HFFc6 (cell line): ENCODE data around the gene HSD11B1L. TPM values are rescaled to one million over a fixed set of nuclear protein-coding genes. Genes with fewer than 3 reads are reported as not detected.
"Not testable (repeated sequence)": the region's sequence is repeated elsewhere in the genome, so short reads cannot be mapped to it uniquely, and the experiment has no call there.

Experiments used
- DNase-seq: peaks from one replicate; pipeline ENCODE4 v3.0.0-alpha.2; 2018
- H3K27ac Mint-ChIP-seq: 2 replicates; pipeline ENCODE4 v1.8.0; 2020; ENCODE audit warnings: mild to moderate bottlenecking, mixed read lengths
- H3K27me3 Mint-ChIP-seq: 2 replicates; pipeline ENCODE4 v1.8.0; 2021; ENCODE audit warnings: mild to moderate bottlenecking, moderate library complexity, mixed read lengths; ENCODE audit not compliant: insufficient read depth
- H3K36me3 Mint-ChIP-seq: 2 replicates; pipeline ENCODE4 v1.8.0; 2021; ENCODE audit warnings: low read depth, mixed read lengths
- H3K4me1 Mint-ChIP-seq: 2 replicates; pipeline ENCODE4 v1.8.0; 2020; ENCODE audit warnings: low read depth, mixed read lengths
- H3K4me3 Mint-ChIP-seq: 2 replicates; pipeline ENCODE4 v1.8.0; 2020; ENCODE audit warnings: mild to moderate bottlenecking, moderate library complexity, mixed read lengths
- H3K9me3 Mint-ChIP-seq: 2 replicates; pipeline ENCODE4 v1.8.0; 2020; ENCODE audit warnings: mild to moderate bottlenecking, mixed read lengths
- total RNA-seq, 6 experiments: library from RNA; stranded (reverse); fragmentation: NEBNext Ultra II Directional; extraction: Animal tissue kit (Norgen Biotek cat#: 25700); gene quantifications; 2 replicates in 1 of 6; 3 replicates in 5 of 6; pipeline ENCODE4 v1.2.3, GENCODE V29; 2021
- TF ChIP-seq, protein P1 (sequence below): fragments of 200-600 bp; sonication (generic); IDR thresholded peaks from 2 replicates; pipeline ENCODE4 v1.5.0; 2021; ENCODE audit warnings: antibody characterized with exemption, mild to moderate bottlenecking

The HSD11B1L gene
- total RNA-seq, 6 experiments from 2014 or later = 3.5 to 9.1 (median 4.5) TPM

DNA sequence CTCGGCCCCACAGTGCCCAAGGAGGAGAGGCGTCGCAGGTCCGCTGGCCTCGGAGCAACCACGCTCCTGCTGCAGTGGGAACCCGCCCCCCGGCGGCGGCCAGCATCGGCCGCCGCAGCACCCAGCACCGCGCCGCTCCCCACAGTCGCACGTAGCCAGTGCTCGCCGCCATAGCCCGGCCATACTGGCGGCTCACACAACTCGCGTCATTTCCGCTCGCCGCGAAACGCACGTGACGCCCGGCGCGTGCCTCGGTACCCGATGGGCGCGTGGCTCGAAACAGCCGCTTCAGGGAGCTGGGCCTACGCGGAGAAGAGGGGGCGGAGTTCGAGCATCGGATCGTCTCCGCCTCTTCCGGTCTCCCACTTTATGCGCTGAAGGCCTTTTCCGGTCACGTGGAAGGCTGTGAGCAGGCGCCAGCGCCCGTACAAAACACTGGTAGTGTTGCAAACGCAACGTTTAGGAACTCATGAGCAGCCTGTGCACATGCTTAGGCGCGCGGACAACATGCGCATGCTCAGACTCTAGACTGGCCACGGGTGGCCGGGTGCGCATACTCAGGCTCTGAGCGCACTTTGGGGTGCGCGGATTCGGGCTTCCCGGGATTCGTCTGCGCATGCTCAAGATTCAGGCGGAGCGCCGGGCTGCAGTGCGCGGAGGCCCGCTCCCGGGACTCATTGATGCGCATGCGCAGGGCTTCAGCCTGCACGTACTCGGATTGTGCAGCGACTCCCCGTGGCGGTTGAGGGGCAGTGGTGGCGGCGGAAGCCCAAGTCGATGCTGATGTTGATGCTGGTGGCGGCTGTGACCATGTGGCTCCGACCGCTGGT is 39.3 kb downstream of the HSD11B1L start, which contains the start of the genes CATSPERD and LONP1:
CATSPERD (plus strand) TSS at position 677 of the 830 bp plus-strand sequence; CDS start at position 778, 101 bp downstream.
LONP1 (minus strand) TSS at position 186 of the 830 bp plus-strand sequence; CDS start at position 172, 14 bp downstream.
- peaks cover 12% of the 10 kb centered on the region; the same call in 1 of the 2 replicates for H3K36me3 Mint-ChIP-seq
- peaks cover 27% of the 10 kb centered on the region for H3K4me1 Mint-ChIP-seq
- TF ChIP-seq, protein P1, sequence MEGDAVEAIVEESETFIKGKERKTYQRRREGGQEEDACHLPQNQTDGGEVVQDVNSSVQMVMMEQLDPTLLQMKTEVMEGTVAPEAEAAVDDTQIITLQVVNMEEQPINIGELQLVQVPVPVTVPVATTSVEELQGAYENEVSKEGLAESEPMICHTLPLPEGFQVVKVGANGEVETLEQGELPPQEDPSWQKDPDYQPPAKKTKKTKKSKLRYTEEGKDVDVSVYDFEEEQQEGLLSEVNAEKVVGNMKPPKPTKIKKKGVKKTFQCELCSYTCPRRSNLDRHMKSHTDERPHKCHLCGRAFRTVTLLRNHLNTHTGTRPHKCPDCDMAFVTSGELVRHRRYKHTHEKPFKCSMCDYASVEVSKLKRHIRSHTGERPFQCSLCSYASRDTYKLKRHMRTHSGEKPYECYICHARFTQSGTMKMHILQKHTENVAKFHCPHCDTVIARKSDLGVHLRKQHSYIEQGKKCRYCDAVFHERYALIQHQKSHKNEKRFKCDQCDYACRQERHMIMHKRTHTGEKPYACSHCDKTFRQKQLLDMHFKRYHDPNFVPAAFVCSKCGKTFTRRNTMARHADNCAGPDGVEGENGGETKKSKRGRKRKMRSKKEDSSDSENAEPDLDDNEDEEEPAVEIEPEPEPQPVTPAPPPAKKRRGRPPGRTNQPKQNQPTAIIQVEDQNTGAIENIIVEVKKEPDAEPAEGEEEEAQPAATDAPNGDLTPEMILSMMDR = peak; percentile 86
- H3K27ac Mint-ChIP-seq = peak within 1 kb of the TSS; percentile 99
- DNase-seq = peak; percentile 98
- H3K9me3 Mint-ChIP-seq = no peaks in the 10 kb centered on the region
- H3K27me3 Mint-ChIP-seq = peaks cover 3% of the 10 kb centered on the region
- peak within 1 kb of the TSS; percentile 97 for H3K4me3 Mint-ChIP-seq

DNA sequence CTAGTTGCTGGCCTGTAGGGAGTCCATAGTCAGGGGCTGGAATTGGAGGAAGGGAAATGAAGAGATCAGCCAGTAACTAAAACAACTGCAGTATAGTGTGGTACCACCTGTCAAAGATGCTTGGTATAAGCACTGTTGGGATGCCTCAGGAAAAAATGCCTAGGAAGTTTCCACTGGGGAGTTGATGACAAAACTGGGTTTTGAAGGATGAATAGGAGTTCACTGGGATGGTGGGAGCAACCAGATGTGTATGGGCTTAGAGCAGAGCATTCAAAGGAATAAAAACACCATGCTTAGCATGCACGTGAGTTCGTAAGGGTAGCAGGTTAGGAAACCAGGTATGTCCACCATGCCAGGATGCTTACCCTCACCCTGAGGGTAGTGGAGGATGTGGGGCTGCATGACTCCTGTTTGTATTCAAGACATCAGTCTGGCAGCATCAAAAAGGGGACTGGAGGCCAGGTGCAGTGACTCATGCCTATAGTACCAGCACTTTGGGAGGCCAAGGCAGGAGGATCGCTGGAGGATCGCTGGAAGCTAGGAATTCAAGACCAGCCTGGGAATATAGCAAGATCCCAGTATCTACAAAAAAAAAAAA is 46.7 kb downstream of the HSD11B1L start:
- TF ChIP-seq, protein P1 = no peak
- H3K4me3 Mint-ChIP-seq = no peak overlapping the region
- peaks cover 4% of the 10 kb centered on the region; the same call in 1 of the 2 replicates for H3K9me3 Mint-ChIP-seq

DNA sequence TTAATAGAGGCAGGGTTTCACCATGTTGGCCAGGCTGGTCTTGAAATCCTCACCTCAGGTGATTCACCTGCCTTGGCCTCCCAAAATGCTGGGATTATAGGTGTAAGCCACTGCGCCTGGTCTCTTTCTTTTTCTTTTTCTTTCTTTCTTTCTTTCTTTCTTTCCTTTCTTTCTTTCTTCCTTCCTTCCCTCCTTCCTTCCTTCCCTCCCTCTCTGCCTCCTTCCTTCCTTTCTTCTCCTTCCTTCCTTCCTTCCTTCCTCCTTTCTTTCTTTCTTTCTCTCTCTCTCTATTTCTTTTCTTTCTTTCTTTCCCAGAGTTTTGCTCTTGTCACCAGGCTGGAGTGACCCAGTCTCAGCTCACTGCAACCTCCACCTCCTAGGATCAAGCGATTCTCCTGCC is 52.3 kb downstream of the HSD11B1L start:
- H3K27ac Mint-ChIP-seq, H3K27me3 Mint-ChIP-seq, H3K4me3 Mint-ChIP-seq, H3K36me3 Mint-ChIP-seq, H3K9me3 Mint-ChIP-seq, H3K4me1 Mint-ChIP-seq, DNase-seq: not testable (repeated sequence)

More for the DNA sequence above, 46.7 kb downstream of the HSD11B1L start:
- peaks cover 3% of the 10 kb centered on the region for H3K27me3 Mint-ChIP-seq
- no peak for DNase-seq
- no peaks in the 10 kb centered on the region for H3K4me1 Mint-ChIP-seq
- no peaks in the 10 kb centered on the region for H3K36me3 Mint-ChIP-seq
- H3K27ac Mint-ChIP-seq = no peak overlapping the region

Other genes with a start within 250 kb of the HSD11B1L start
- gene ZNRF4, start 225.6 kb upstream of the HSD11B1L start, total RNA-seq = not detected
- under 1 TPM in 5 of 6 experiments, not detected in 1; 0.05 to 0.34 (median 0.13) TPM for gene TINCR, start 113.1 kb upstream of the HSD11B1L start, total RNA-seq
- gene SAFB2, start 58.3 kb upstream of the HSD11B1L start, total RNA-seq = 10 to 100 TPM; 30.4 to 41.8 (median 37.3) TPM
- 10 to 100 TPM; 41.7 to 53.6 (median 49.3) TPM for gene SAFB, start 57.9 kb upstream of the HSD11B1L start, total RNA-seq
- gene MICOS13, start 511 bp upstream of the HSD11B1L start, total RNA-seq = 10 to 100 TPM; 77.9 to 91.6 (median 80.1) TPM
- gene RPL36, start 9.3 kb downstream of the HSD11B1L start, total RNA-seq = 100 to 1,000 TPM; 712 to 903 (median 850) TPM
- 10 to 100 TPM; 67.9 to 86.0 (median 72.9) TPM for gene LONP1, start 39.1 kb downstream of the HSD11B1L start, total RNA-seq
- not detected for gene CATSPERD, start 39.6 kb downstream of the HSD11B1L start, total RNA-seq
- gene PRR22, start 103.7 kb downstream of the HSD11B1L start, total RNA-seq = 1 to 10 TPM in 5 of 6 experiments, under 1 TPM in 1; 0.92 to 1.6 (median 1.4) TPM
- 10 to 100 TPM; 15.6 to 20.5 (median 18.3) TPM for gene DUS3L, start 110.1 kb downstream of the HSD11B1L start, total RNA-seq
- gene NRTN, start 124.0 kb downstream of the HSD11B1L start, total RNA-seq = not detected
- not detected for gene FUT6, start 158.7 kb downstream of the HSD11B1L start, total RNA-seq
- not detected for gene FUT3, start 170.4 kb downstream of the HSD11B1L start, total RNA-seq
- not detected for gene FUT5, start 189.5 kb downstream of the HSD11B1L start, total RNA-seq
- 100 to 1,000 TPM; 277 to 334 (median 300) TPM for gene NDUFA11, start 222.8 kb downstream of the HSD11B1L start, total RNA-seq
- 1 to 10 TPM; 1.8 to 2.4 (median 1.9) TPM for gene VMAC, start 223.8 kb downstream of the HSD11B1L start, total RNA-seq
- 1 to 10 TPM; 2.2 to 2.7 (median 2.3) TPM for gene CAPS, start 233.2 kb downstream of the HSD11B1L start, total RNA-seq